SK-N-MC (cell line): Measurements from ENCODE around the gene USP33.

Experiments used
- EZH2 ChIP-seq: fragments of 200-600 bp; sonication (generic); IDR thresholded peaks from one replicate; pipeline ENCODE4 v1.6.1; 2017; ENCODE audit warnings: antibody characterized with exemption
- FOXP2 ChIP-seq: optimal IDR thresholded peaks from 2 replicates; pipeline ENCODE3; 2011; ENCODE audit warnings: mild to moderate bottlenecking, moderate library complexity; ENCODE audit not compliant: insufficient read depth; ENCODE audit errors: extremely low read length, control extremely low read depth
- POLR2AphosphoS5 ChIP-seq: IDR thresholded peaks from 2 replicates; pipeline ENCODE4 v1.6.1; 2012; ENCODE audit warnings: mild to moderate bottlenecking, low read depth, low read length, borderline replicate concordance

DNA sequence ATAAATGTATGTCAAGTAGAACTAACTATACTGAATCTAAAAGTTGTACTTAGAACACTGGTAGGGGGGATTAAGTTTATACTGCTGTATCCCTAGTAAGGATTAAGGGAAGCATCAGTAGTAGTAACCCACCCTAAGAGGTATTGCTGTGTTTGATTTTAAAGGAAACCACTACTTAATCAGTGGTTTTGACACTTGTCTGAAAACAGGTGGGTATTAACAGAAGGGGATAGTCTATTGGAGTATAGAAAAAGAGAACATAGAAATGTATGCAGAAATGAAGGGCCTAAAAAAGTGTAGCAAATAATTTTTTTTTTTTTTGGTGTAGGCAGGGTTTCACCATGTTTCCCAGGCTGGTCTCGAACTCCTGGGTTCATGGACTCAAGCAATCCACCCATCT, 22.0 kb upstream of the USP33 start:
- TF ChIP-seq POLR2AphosphoS5, result no peak
- no peak for TF ChIP-seq EZH2
- TF ChIP-seq FOXP2, result no peak
